K562 (cell line): ENCODE data around the gene IDNK. TPM values are rescaled to one million over a fixed set of nuclear protein-coding genes. Genes with fewer than 3 reads are reported as not detected.

Source experiments
- ATAC-seq: fragments of 200-7000 bp; cut with Tn5 transposase; 3 replicates; pipeline ENCODE4 v1.9.1; 2020; ENCODE audit warnings: moderate library complexity
- BruUV-seq: library from RNA; stranded (reverse); fragments of 400-500 nt; replicated peaks from 2 replicates; lab custom pipeline; 2021; lab: Mats Ljungman, UMichigan
- CTCF ChIA-PET: fragments of 300-600 bp; formaldehyde crosslinking; extraction: SDS; loops from one replicate; lab custom pipeline; 2021; ENCODE audit warnings: low intra/inter-chr PET ratio; lab: Yijun Ruan, JAX
- POLR2A ChIA-PET: fragments of 300-600, 350-650 bp; sonication (Branson Sonifier 250); formaldehyde crosslinking; extraction: SDS; loops from one replicate; lab custom pipeline; 2021; ENCODE audit warnings: antibody characterized with exemption, inconsistent platforms; lab: Yijun Ruan, JAX
- DNase-seq, 4 experiments: peaks; one replicate each; pipeline versions ENCODE4 v3.0.0 to v3.0.0-alpha.2; 2011 to 2018; ENCODE audit warnings: low spot score in 3 of 4, mixed read lengths in 3 of 4; ENCODE audit errors: extremely low read depth in 1 of 4
- FAIRE-seq: peaks from 2 replicates; lab custom pipeline; 2011; peaks lifted over from hg19 to GRCh38; lab: Jason Lieb, UNC
- H2AFZ ChIP-seq: 2 replicates; pipeline ENCODE4 v1.6.0; 2011; ENCODE audit warnings: low read depth, low read length, control low read depth, inconsistent platforms
- H3K27ac ChIP-seq: fragments of 200-600 bp; 3 replicates; pipeline ENCODE4 v1.8.0; 2011; ENCODE audit warnings: low read depth, mild to moderate bottlenecking, control low read depth, inconsistent platforms, low read length, moderate library complexity, mixed read lengths; ENCODE audit errors: extremely low read depth
- H3K27me3 ChIP-seq, 2 experiments: fragments of 300-600 bp in 1 of 2; 2 replicates in 1 of 2; 3 replicates in 1 of 2; pipeline versions ENCODE4 v1.6.0 to v1.8.0; 2011; ENCODE audit warnings: inconsistent platforms in 2 of 2, low read length in 2 of 2, mild to moderate bottlenecking in 1 of 2, mixed read lengths in 1 of 2, moderate library complexity in 1 of 2; ENCODE audit not compliant: control insufficient read depth in 2 of 2, insufficient read depth in 2 of 2
- H3K36me3 ChIP-seq: fragments of 300-600 bp; 3 replicates; pipeline ENCODE4 v1.8.0; 2011; ENCODE audit warnings: mild to moderate bottlenecking, low read length, inconsistent platforms; ENCODE audit not compliant: control insufficient read depth, insufficient read depth
- H3K4me1 ChIP-seq, 2 experiments: fragments of 200-600 bp in 1 of 2; replicated peaks in 1 of 2; 2 replicates in 1 of 2; 3 replicates in 1 of 2; pipeline versions ENCODE4 v1.5.1 to v1.8.0; 2011; ENCODE audit warnings: inconsistent platforms in 2 of 2, low read length in 2 of 2, mild to moderate bottlenecking in 1 of 2, mixed read lengths in 1 of 2, moderate library complexity in 1 of 2; ENCODE audit not compliant: control insufficient read depth in 2 of 2, insufficient read depth in 2 of 2
- H3K4me2 ChIP-seq: 2 replicates; pipeline ENCODE4 v1.6.1; 2011; ENCODE audit warnings: low read length, control low read depth, inconsistent platforms, mixed read lengths; ENCODE audit not compliant: insufficient read depth
- H3K4me3 ChIP-seq: fragments of 200-600 bp; sonication (generic), shearing (Covaris generic); 2 replicates; pipeline ENCODE4 v1.5.1; 2016; ENCODE audit warnings: control low read depth, inconsistent platforms
- H3K79me2 ChIP-seq: fragments of 200-600 bp; 3 replicates; pipeline ENCODE4 v1.8.0; 2011; ENCODE audit warnings: low read length, inconsistent platforms; ENCODE audit not compliant: control insufficient read depth, insufficient read depth
- H3K9ac ChIP-seq, 2 experiments: 2 replicates each; pipeline versions ENCODE4 v1.6.0 to v1.6.1; 2011; ENCODE audit warnings: low read depth in 2 of 2, low read length in 2 of 2, control low read depth in 1 of 2, inconsistent platforms in 1 of 2, mild to moderate bottlenecking in 1 of 2, mixed read lengths in 1 of 2; ENCODE audit not compliant: insufficient read depth in 1 of 2
- H3K9me1 ChIP-seq: one replicate; pipeline ENCODE4 v1.6.0; 2011; ENCODE audit warnings: inconsistent platforms, mild to moderate bottlenecking, low read length, moderate library complexity; ENCODE audit not compliant: control insufficient read depth, insufficient read depth
- H3K9me3 ChIP-seq: replicated peaks from 2 replicates; pipeline ENCODE4 v1.5.1; 2011; ENCODE audit warnings: low read depth, low read length, inconsistent platforms; ENCODE audit not compliant: control insufficient read depth, insufficient read depth
- H4K20me1 ChIP-seq: replicated peaks from 2 replicates; pipeline ENCODE4 v1.6.1; 2011; ENCODE audit warnings: low read length, inconsistent platforms, mixed read lengths; ENCODE audit not compliant: control insufficient read depth, insufficient read depth
- DACH1 ChIP-seq: fragments of 450-650 bp; IDR thresholded peaks from 2 replicates; pipeline ENCODE4 v1.6.1; 2018; ENCODE audit not compliant: partially characterized antibody
- FOXM1 ChIP-seq, 2 experiments: fragments of 450-650 bp in 1 of 2; sonication (generic) in 1 of 2; formaldehyde crosslinking in 1 of 2; IDR thresholded peaks; 2 replicates each; pipeline versions ENCODE4 v1.6.1 to v1.9.0; 2017 to 2022; ENCODE audit warnings: low read depth in 2 of 2, mild to moderate bottlenecking in 2 of 2, missing genetic modification reagents in 1 of 2, moderate library complexity in 1 of 2
- LARP7 ChIP-seq: fragments of 450-650 bp; IDR thresholded peaks from 2 replicates; pipeline ENCODE4 v1.6.1; 2016
- POLR2G ChIP-seq: fragments of 200-400 bp; formaldehyde crosslinking; IDR thresholded peaks from 2 replicates; pipeline ENCODE4 v1.6.1; 2017; ENCODE audit warnings: low read depth, mild to moderate bottlenecking, antibody characterized with exemption, low read length, moderate library complexity
- RAD21 ChIP-seq, 2 experiments: fragments of 250-450 bp in 1 of 2; fragments of 450-650 bp in 1 of 2; sonication (Bioruptor Pico) in 1 of 2; formaldehyde crosslinking in 1 of 2; IDR thresholded peaks in 1 of 2; conservative IDR thresholded peaks in 1 of 2; 2 replicates each; pipeline versions ENCODE4 v1.4.0 to v1.8.0; 2020 to 2022; ENCODE audit warnings: mild to moderate bottlenecking in 2 of 2, moderate library complexity in 1 of 2
- RBM15 ChIP-seq: fragments of 200-400 bp; formaldehyde crosslinking; IDR thresholded peaks from 2 replicates; pipeline ENCODE4 v1.6.1; 2018; ENCODE audit warnings: mild to moderate bottlenecking, low read length, moderate library complexity; ENCODE audit not compliant: insufficient read depth
- WGBS: fragments of 100-300 bp; shearing (Covaris generic); methylation state at CpG from one replicate; pipeline ENCODE4 v1.1.6; 2016; ENCODE audit warnings: low coverage, mixed read lengths; ENCODE audit not compliant: insufficient coverage; ENCODE audit errors: missing lambda C conversion rate; 5-methylcytosine and 5-hydroxymethylcytosine counted together
- in situ Hi-C: fragments of 300-500 bp; cut with MboI; formaldehyde crosslinking; loops from 4 replicates; pipeline ENCODE4 v1.15.0; 2018; ENCODE audit warnings: inconsistent platforms, mixed read lengths
- intact Hi-C: fragments of 100-400 bp; cut with micrococcal nuclease; formaldehyde crosslinking; loops from 2 replicates; pipeline ENCODE4 v1.14.2; 2022
- polyA plus RNA-seq, 8 experiments: library from polyadenylated mRNA; depleted of rRNA in 4 of 8; stranded (reverse) in 5 of 8; unstranded in 3 of 8; fragments of >200 nt; fragmentation: Nextera tagmentation in 2 of 8; fragmentation: Illumina TruSeq in 1 of 8; extraction: Ambion mirVana in 2 of 8; extraction: Trizol in 1 of 8; gene quantifications; 2 replicates each; pipeline versions ENCODE4 v1.2.1 to v1.2.3, GENCODE V29; 2011 to 2014; ENCODE audit warnings: inconsistent platforms in 1 of 8, missing spikeins in 1 of 8
- total RNA-seq, 7 experiments: library from RNA; depleted of rRNA in 6 of 7; stranded (reverse); fragments of >200 nt in 6 of 7; fragmentation: Illumina TruSeq in 2 of 7; extraction: Trizol in 2 of 7; gene quantifications; 2 replicates each; pipeline versions ENCODE4 v1.2.1 to v1.2.3, GENCODE V29; 2011 to 2021; ENCODE audit warnings: low replicate concordance in 1 of 7

The IDNK gene
- total and polyA plus RNA-seq, 9 of the 15 experiments (the other 6 are each of a cell fraction or from before 2014, with no cell fraction given), result 0.41 to 1.1 (median 0.55) TPM

DNA sequence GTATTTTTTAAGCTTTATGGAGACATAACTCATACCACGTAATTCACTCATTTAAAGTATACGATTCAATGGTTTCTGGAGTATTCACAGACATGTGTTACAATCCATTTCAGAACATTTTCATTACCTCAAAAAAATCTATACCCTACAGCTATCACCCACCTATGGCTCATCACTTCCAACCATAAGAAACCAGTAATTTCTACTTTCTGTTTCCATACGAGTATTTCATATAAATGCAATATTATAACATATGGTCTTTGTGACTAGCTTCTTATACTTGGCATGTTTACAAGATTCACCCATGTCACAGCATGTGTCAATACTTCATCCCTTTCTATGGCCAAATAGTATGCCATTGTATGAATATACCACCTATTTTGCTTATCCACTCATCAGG lies 66.0 kb downstream of the IDNK start:
- intact Hi-C loops, result no loop called here
- in situ Hi-C loops, result no loop called here
- FAIRE-seq (no peak), DNase-seq (no peak), ATAC-seq (no peak)
- no TSS peak for BruUV-seq
- Histone ChIP-seq H3K9me3 (no peaks in the 10 kb centered on the region), H3K27me3 (no peaks in the 10 kb centered on the region), H3K4me3 (no peak overlapping the region), H2AFZ (no peak overlapping the region), H3K27ac (no peak overlapping the region), H4K20me1 (peaks cover 26% of the 10 kb centered on the region), H3K4me2 (no peak overlapping the region), H3K36me3 (peaks cover 16% of the 10 kb centered on the region; the same call in 2 of the 3 replicates), H3K9me1 (no peaks in the 10 kb centered on the region), H3K79me2 (peaks cover 95% of the 10 kb centered on the region), H3K4me1 (no peaks in the 10 kb centered on the region; a peak in 1 of 5 replicates), H3K9ac (no peak overlapping the region)
- no peak for TF ChIP-seq RAD21 (CRISPR knock-in tag; conservative IDR thresholded peaks at IDR 0.05 in 1 of 2, IDR thresholded peaks at IDR 0.05 in 1 of 2)
- TF ChIP-seq FOXM1 (IDR thresholded peaks at IDR 0.05; ENCODE audit: low read depth), result no peak
- TF ChIP-seq FOXM1 (CRISPR knock-in tag; IDR thresholded peaks at IDR 0.05; ENCODE audit: low read depth), result no peak
- TF ChIP-seq DACH1, result no peak
- TF ChIP-seq LARP7, result no peak
- no peak for TF ChIP-seq POLR2G
- no peak for TF ChIP-seq RBM15
- 74% methylated on average over 3 of the region's 3 CpGs for WGBS
- ChIA-PET CTCF (no interaction called here), POLR2A (interaction anchor here (0.8 to 1.9 kb wide), 3 partner anchors 11 to 23 kb away, joined by 3 to 5 read pairs (median 4); no protein-coding TSS in a partner anchor)
